GM18519 (cell line): ENCODE measurements around the gene GFER.
A peak's percentile ranks its signal among the peaks of the same experiment; 100 is the strongest.

ENCODE experiments used
- ATAC-seq: cut with Tn5 transposase; IDR thresholded peaks from one replicate; pipeline ENCODE4 v1.9.1; 2021; ENCODE audit warnings: mild to moderate bottlenecking, moderate library complexity; ENCODE audit not compliant: unreplicated experiment, low FRiP score

The GFER gene

DNA sequence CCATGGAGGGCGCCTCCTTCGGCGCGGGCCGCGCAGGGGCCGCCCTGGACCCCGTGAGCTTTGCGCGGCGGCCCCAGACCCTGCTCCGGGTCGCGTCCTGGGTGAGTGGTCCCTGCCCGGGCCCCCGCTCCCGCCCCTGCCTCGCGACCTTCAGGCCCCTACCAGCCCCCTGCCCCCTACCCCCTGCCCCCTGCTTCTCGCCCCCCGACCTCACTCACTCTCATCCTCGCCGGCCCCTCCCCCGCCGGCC, 6.0 kb downstream of the GFER start:
- ATAC-seq = no peak

DNA sequence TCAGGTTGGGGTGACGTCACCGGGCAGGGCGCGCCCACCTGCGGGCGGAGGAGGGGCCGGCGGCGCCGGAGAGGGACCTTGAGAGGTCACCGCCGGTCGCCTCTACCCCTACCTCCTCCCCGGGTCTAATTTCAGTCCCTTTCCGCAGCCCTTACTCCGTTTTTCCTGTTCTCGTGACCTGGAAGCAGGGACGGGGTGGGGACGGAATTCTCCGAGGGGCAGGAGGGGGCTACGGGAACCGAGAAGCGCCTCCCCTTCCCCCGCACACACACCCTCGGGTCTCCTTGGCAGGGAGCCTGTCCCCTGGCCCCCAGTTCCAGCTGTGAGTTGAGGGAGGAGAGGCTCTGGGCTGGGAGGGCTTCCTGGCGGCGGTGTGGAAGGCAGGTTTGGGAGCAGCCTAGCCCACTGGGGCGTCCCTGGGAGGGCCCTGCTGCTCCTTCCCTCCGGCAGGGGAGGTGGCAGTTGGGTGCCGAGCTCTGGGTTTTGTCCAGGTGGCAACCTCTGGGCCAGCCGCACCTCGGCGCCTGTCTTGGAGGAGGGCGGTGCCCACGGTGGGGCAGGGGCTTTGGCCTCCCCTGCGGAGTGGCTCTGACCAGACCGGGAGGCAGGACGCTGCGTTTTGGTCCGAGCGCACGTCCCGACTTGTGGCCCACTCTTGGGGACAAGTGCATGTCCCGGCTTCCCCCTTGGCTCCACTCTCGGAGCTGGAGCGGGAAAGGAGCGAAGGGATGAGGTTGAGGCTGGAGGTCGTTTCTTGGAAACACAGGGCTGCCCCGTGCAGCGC, 6.5 kb downstream of the GFER start:
- no peak for ATAC-seq

DNA sequence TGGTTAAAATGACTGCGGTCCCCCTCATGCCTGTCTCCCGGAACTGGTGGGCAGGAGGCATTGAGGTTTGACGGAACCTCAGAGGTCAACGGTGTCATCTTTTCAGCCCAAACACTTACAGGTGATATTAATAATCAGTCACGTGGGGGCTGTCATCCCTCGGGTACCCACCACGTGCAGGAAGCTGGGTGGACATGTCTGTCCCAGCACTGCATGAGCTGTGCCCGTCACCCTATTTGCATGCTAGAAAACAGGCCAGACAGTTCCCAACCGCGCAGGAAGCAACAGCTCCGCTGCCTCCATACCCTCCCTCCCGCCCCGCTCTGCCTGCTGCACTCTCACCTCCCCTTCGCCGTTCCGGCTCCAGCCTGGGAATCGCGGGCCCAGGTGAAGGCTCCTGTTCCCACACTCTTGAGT, 7.2 kb downstream of the GFER start:
- ATAC-seq = no peak

DNA sequence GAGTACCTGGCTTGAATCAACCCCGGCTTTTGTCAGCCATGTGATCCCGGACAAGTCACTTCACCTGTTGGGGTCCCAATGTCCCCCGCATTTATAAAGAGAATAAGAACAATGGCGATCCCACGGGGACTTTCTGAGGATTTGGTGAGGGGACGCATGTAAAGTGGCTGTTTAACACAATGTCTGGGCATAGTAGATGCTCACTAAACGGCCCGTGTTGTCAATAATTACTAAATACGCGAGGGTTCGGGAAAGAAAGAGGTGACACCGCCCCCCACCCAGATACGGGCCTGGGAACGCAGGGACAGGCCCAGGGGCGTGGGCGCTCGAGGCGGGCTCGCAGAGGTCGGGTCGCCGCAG, 7.6 kb downstream of the GFER start:
- no peak for ATAC-seq

- peak; percentile 40 for ATAC-seq
Measured at GRCh38 chr16:1991948-1992703, 8.1 kb downstream of the GFER start.

DNA sequence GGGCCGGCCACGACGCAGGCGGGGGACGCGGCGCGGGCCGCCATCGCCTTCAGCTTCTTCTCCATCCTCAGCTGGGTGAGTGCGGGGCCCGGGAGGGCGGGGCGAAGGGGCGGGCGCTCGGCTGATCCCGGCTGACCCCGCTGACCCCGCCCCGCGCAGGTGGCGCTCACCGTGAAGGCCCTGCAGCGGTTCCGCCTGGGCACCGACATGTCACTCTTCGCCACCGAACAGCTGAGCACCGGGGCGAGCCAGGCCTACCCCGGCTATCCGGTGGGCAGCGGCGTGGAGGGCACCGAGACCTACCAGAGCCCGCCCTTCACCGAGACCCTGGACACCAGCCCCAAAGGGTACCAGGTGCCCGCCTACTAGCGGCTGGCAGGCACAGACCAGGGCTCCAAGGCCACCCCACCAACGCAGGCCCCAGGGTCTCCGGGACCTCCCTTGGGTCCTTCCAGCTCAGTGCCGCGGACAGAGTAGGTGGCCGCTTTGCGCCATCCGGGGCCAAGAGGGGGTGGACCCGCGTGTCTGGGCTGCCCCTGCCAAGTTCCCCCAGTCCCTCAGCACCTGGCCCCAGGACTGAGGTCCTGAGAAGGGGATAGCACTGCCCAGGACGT, 8.8 kb downstream of the GFER start:
- no peak for ATAC-seq

DNA sequence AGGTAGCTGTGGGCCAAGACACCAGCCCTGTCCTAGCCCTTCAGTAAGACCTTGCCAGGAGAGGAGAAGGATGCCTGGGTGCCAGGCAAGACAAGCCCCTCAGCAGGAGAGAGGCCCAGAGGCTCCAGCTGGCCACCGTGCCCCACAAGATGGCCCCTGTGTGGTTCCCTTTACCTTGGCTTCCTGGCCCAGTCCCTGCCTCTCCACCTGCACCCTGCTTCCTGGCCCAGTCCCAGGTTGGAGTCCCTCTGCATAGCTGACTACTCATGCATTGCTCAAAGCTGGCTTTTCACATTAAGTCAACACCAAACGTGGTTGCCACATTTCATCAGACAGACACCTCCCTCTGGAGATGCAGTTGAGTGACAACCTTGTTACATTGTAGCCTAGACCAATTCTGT, 9.7 kb downstream of the GFER start:
- no peak for ATAC-seq

GRCh38 chr16:1997494-1998359, 13.7 kb downstream of the GFER start:
- no peak for ATAC-seq

DNA sequence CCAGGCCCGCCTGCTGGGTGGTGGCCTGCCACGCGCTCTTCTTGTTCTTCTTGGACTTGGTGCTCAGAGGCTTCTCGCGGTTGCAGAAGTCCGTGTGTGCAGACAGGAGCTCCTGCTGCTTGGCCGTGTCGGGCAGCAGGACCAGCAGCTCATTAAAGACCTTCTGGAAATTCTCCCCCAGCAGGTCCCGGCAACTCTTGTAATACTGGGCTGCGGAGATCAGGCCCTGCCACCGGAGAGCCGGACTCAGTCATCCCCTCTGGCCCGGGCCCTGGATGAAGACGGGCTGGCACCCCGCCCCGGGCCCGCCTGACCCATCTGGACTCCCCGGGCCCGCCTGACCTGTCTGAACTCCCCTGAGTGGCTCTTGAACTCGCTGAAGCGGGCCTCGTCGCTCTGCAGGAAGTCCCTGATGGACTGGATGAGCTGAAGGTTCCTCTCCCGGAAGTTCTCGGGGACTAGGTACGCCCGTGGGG, 14.4 kb downstream of the GFER start:
- ATAC-seq = no peak

DNA sequence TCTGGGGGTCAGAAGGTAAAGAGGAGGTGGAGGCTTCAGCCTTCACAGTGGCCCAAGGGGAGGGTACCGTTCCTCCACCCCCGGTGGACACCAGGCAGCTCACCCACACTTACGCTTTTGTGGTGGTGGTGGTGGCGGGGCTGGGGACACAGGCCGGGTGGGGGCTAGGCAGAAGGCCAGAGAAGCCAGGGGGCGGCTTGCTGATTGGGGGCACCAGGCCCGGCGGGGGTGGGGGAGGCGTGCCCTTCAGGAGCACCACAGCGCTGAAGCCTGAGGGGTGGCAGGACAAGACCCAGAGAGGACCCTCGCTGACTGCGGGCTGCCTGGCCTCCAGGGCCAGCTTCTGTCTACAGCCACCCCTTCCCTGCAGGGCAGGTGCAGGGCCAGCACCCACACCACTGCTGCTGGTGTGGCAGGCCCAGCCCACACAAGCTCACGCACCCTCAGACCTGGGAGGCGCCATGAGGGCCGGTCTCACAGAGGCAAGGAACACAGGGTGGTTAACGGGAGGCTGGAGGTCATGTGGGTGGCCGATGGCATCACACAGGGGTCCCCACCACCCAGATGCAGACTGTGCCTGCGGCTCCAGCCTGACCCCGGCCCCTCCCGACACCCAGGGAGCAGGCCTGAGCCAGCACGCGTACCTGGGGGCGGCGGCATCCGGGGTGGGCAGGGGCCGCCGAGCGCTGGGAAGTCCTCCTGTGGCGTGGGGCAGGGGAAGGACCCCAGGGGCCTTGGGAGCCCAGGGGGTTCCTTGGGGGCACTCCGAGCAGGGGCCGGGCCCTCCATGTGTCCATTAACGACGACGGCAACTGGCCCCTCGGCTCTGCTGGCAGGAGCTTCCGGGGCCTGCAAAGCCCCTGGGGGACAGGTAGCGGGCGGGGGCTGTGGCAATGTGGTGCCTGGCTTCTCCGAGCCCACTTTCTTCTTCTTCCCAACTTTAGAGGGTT, 15.1 kb downstream of the GFER start:
- no peak for ATAC-seq

DNA sequence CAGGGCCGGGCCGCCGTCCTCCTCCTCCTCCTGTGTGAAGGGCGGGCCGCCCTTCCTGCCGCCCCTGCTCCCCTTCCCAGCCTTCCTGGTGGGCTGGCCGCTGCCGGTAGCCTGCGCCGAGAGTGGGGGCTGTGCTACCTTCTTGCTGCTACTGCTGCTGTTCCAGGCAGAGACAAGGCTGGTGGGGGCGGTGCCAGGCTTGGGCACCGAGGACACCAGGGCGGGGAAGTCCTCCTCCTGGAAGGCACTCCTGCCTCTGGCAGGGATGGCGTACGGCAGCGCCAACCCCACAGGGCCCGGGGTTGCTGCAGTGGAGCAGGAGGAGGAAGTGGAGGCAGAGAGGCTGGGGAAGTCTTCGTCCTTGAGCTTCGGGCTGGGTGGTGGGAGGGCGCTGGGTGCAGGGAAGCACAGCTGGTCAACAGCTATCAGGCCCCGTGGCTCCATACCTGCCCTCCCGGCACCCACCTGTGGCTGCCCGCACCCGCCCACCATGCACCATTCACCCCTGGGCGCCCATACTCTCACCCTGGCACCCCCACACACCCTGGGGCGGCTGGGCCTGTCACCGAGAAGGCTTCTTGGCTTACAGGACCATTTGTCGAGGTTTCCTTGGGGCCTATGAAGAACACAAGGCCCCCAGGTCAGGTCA, 16.0 kb downstream of the GFER start:
- ATAC-seq = no peak

- ATAC-seq = no peak
Measured at GRCh38 chr16:2001035-2001434, 17.0 kb downstream of the GFER start.

DNA sequence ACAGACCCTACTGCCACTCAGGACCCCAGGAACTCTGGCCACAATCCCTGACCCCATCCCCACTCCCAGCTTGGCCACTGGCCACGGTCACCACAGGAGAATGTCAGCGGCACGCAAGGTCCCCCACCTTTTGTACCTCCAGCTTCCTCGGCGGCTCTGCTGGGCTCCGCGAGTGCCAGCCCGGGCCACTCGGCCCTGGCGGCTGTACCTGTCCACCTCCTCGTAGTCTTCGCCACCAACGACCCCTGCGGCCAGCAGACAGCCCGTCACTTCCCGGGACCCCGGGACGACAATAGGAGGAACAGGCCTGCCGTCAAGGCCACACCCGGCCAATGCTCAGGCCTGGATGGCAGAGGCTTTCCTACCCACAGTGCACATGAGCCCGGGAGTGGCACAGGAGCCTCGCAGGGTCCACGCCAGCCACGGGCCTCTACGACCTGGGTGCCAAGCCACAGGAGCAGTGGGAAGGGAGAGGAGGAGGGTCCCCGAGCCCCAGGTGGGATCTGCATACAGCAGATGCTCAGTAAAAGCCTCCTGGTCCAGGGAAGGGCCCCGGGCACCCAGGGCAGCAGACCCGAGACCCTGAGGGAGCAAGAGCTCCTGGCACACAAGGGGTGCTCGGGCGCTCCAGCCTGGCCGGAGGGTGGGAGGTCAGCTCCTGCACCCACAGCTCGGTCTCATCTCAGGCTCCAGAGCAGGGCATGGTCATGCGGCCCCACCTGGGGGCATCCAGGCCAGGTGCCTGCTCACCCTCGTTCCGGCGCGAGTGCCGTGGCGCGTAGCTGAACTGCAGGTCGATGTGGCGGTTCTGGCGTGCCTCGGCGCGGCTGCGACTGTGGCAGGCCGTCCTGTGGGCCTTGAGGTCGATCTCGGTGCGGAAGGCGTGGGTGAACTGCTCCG, 17.7 kb downstream of the GFER start:
- no peak for ATAC-seq

- no peak for ATAC-seq
Measured at GRCh38 chr16:2002406-2003230, 18.6 kb downstream of the GFER start.

DNA sequence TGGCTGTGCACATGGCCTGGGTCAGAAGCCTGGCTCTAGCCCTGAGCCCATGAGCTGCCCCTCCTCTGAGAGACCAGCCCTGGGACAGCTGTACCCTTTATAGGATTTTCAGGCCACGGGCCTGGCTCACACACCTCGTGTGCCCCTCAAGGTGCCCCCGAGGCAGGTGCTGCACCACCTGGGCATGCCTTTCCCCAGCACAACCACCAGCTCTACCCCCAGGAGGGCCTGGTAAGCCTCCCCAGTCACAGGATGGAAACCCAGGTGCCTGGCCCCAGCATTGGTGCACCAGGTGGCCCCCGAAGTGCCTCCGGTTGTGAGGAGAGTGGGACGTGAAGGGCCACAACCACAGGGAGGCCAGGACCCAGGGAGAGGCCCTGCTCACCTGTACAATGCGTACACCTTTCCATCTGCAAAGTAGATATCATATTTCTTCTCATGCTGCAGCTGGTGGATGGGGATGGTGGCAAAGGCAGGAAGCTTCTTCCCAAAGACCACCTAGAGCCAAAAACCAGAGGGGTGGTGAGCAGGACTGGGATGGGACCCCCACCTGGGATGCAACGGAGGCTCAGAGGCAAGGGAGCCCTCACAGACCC, 19.3 kb downstream of the GFER start:
- ATAC-seq = no peak

- ATAC-seq = no peak
Measured at GRCh38 chr16:2003827-2004641, 20.0 kb downstream of the GFER start.
